Astrocyte (in vitro differentiated cells and primary cell): ENCODE results near the gene S100A16. TPM values are rescaled to one million over a fixed set of nuclear protein-coding genes. Genes with fewer than 3 reads are reported as not detected.

Experiments used
- DNase-seq: peaks from one replicate; pipeline ENCODE4 v3.0.0-alpha.2; 2010; ENCODE audit warnings: low read depth
- FAIRE-seq: peaks from 2 replicates; lab custom pipeline; 2011; peaks lifted over from hg19 to GRCh38; lab: Jason Lieb, UNC
- H2AFZ ChIP-seq: 2 replicates; pipeline ENCODE4 v1.6.0; 2012; ENCODE audit warnings: low read depth, low read length, inconsistent platforms
- H3K27ac ChIP-seq: 2 replicates; pipeline ENCODE4 v1.5.1; 2011; ENCODE audit warnings: low read depth, low read length, inconsistent platforms
- H3K27me3 ChIP-seq: 2 replicates; pipeline ENCODE4 v1.6.0; 2011; ENCODE audit warnings: low read length, inconsistent platforms; ENCODE audit not compliant: insufficient read depth
- H3K36me3 ChIP-seq: 2 replicates; pipeline ENCODE4 v1.5.1; 2011; ENCODE audit warnings: low read length, inconsistent platforms; ENCODE audit not compliant: insufficient read depth
- H3K4me1 ChIP-seq: 2 replicates; pipeline ENCODE4 v1.5.1; 2011; ENCODE audit warnings: low read length, inconsistent platforms; ENCODE audit not compliant: insufficient read depth
- H3K4me2 ChIP-seq: 2 replicates; pipeline ENCODE4 v1.6.0; 2012; ENCODE audit warnings: low read length, inconsistent platforms
- H3K4me3 ChIP-seq: 2 replicates; pipeline ENCODE4 v1.5.1; 2011; ENCODE audit warnings: low read depth, mild to moderate bottlenecking, low read length, inconsistent platforms; ENCODE audit not compliant: insufficient read depth
- H3K79me2 ChIP-seq: 2 replicates; pipeline ENCODE4 v1.6.0; 2012; ENCODE audit warnings: mild to moderate bottlenecking, low read length, inconsistent platforms; ENCODE audit not compliant: insufficient read depth
- H3K9ac ChIP-seq: 2 replicates; pipeline ENCODE4 v1.6.0; 2012; ENCODE audit warnings: mild to moderate bottlenecking, low read length, inconsistent platforms
- H3K9me3 ChIP-seq: 2 replicates; pipeline ENCODE4 v1.5.1; 2012; ENCODE audit warnings: low read depth, mild to moderate bottlenecking, low read length, inconsistent platforms; ENCODE audit not compliant: insufficient read depth
- H4K20me1 ChIP-seq: 2 replicates; pipeline ENCODE4 v1.6.0; 2012; ENCODE audit warnings: low read length, inconsistent platforms; ENCODE audit not compliant: insufficient read depth
- H3K27ac Mint-ChIP-seq: one replicate; pipeline ENCODE4 v1.8.0; 2021; ENCODE audit warnings: mild to moderate bottlenecking, mixed read lengths; ENCODE audit not compliant: unreplicated experiment
- H3K27me3 Mint-ChIP-seq: one replicate; pipeline ENCODE4 v1.8.0; 2021; ENCODE audit warnings: low read depth, mixed read lengths; ENCODE audit not compliant: unreplicated experiment
- H3K36me3 Mint-ChIP-seq: one replicate; pipeline ENCODE4 v1.8.0; 2021; ENCODE audit warnings: low read depth, mixed read lengths; ENCODE audit not compliant: unreplicated experiment
- H3K4me1 Mint-ChIP-seq: one replicate; pipeline ENCODE4 v1.8.0; 2021; ENCODE audit warnings: low read depth, mixed read lengths; ENCODE audit not compliant: unreplicated experiment
- H3K4me3 Mint-ChIP-seq: one replicate; pipeline ENCODE4 v1.8.0; 2021; ENCODE audit warnings: mild to moderate bottlenecking, moderate library complexity, mixed read lengths; ENCODE audit not compliant: unreplicated experiment
- H3K9me3 Mint-ChIP-seq: one replicate; pipeline ENCODE4 v1.8.0; 2021; ENCODE audit warnings: mild to moderate bottlenecking, mixed read lengths; ENCODE audit not compliant: unreplicated experiment
- CTCF ChIP-seq: IDR thresholded peaks from 2 replicates; pipeline ENCODE4 v1.5.1; 2011; ENCODE audit warnings: low read depth, mild to moderate bottlenecking, inconsistent platforms, low read length, moderate library complexity; ENCODE audit not compliant: insufficient read depth
- EZH2 ChIP-seq: IDR thresholded peaks from 2 replicates; pipeline ENCODE4 v1.6.1; 2012; ENCODE audit warnings: mild to moderate bottlenecking, low read length, inconsistent platforms; ENCODE audit not compliant: insufficient read depth
- total RNA-seq: library from RNA; stranded (reverse); gene quantifications from 2 replicates; pipeline ENCODE4 v1.2.1, GENCODE V29; 2021

S100A16 gene
- total RNA-seq, 1 donor from 2014 or later, result 54.4 TPM

GRCh38 chr1:153599847-153600246 lies 13.1 kb downstream of the S100A16 start:
- Histone ChIP-seq H3K27ac (no peak overlapping the region), H4K20me1 (no peaks in the 10 kb centered on the region), H3K9ac (no peak overlapping the region), H3K4me2 (no peak overlapping the region), H2AFZ (no peak overlapping the region), H3K4me1 (peaks cover 20% of the 10 kb centered on the region), H3K27me3 (no peaks in the 10 kb centered on the region), H3K4me3 (no peak overlapping the region), H3K9me3 (no peaks in the 10 kb centered on the region), H3K36me3 (no peaks in the 10 kb centered on the region), H3K79me2 (no peaks in the 10 kb centered on the region)
- Mint-ChIP-seq H3K36me3 (no peaks in the 10 kb centered on the region), H3K4me3 (no peak overlapping the region), H3K9me3 (no peaks in the 10 kb centered on the region), H3K27ac (no peak overlapping the region), H3K27me3 (no peaks in the 10 kb centered on the region), H3K4me1 (peaks cover 8% of the 10 kb centered on the region)
- FAIRE-seq, result no peak
- DNase-seq, result no peak
- TF ChIP-seq CTCF, result no peak

GRCh38 chr1:153598309-153599172 lies 14.4 kb downstream of the S100A16 start:
- Histone ChIP-seq H3K4me2 (peak overlapping the region; percentile 54), H3K36me3 (no peaks in the 10 kb centered on the region), H3K9me3 (no peaks in the 10 kb centered on the region), H3K27ac (peak overlapping the region; percentile 41), H4K20me1 (no peaks in the 10 kb centered on the region), H3K9ac (peak overlapping the region; percentile 38), H3K79me2 (no peaks in the 10 kb centered on the region), H3K27me3 (no peaks in the 10 kb centered on the region), H3K4me3 (peak overlapping the region; percentile 12), H2AFZ (no peak overlapping the region), H3K4me1 (peaks cover 20% of the 10 kb centered on the region)
- Mint-ChIP-seq H3K27ac (peak overlapping the region; percentile 45), H3K4me1 (peaks cover 8% of the 10 kb centered on the region), H3K27me3 (no peaks in the 10 kb centered on the region), H3K36me3 (no peaks in the 10 kb centered on the region), H3K9me3 (peaks cover 2% of the 10 kb centered on the region), H3K4me3 (no peak overlapping the region)
- DNase-seq (peak; percentile 58), FAIRE-seq (no peak)
- TF ChIP-seq CTCF (no peak), EZH2 (no peak)

- no peak for FAIRE-seq
Measured at GRCh38 chr1:153597206-153597605, 15.7 kb downstream of the S100A16 start.

More at GRCh38 chr1:153597206-153597605, 15.7 kb downstream of the S100A16 start:
- Histone ChIP-seq H3K4me2 (no peak overlapping the region), H3K4me3 (no peak overlapping the region), H3K4me1 (peaks cover 20% of the 10 kb centered on the region), H3K27ac (no peak overlapping the region), H3K79me2 (no peaks in the 10 kb centered on the region), H4K20me1 (no peaks in the 10 kb centered on the region), H3K9ac (no peak overlapping the region), H3K27me3 (no peaks in the 10 kb centered on the region), H3K36me3 (no peaks in the 10 kb centered on the region), H3K9me3 (no peaks in the 10 kb centered on the region), H2AFZ (no peak overlapping the region)
- peak; percentile 59 for DNase-seq
- no peak overlapping the region for H3K4me3 Mint-ChIP-seq
- peaks cover 2% of the 10 kb centered on the region for H3K9me3 Mint-ChIP-seq
- H3K27ac Mint-ChIP-seq, result peak overlapping the region; percentile 67
- TF ChIP-seq CTCF, result no peak
- no peak for TF ChIP-seq EZH2
- H3K4me1 Mint-ChIP-seq, result peaks cover 8% of the 10 kb centered on the region
- no peaks in the 10 kb centered on the region for H3K27me3 Mint-ChIP-seq
- no peaks in the 10 kb centered on the region for H3K36me3 Mint-ChIP-seq
